Measurements from ENCODE around the gene CCR6. TPM values are rescaled to one million over a fixed set of nuclear protein-coding genes. Genes with fewer than 3 reads are reported as not detected.
"Not testable (repeated sequence)": the region's sequence is repeated elsewhere in the genome, so short reads cannot be mapped to it uniquely, and the experiment has no call there.

Gene CCR6
- total RNA-seq, 6 experiments from 2014 or later: not detected

- Mint-ChIP-seq H3K9me3 (peaks cover 5% of the 10 kb centered on the region; the same call in 1 of the 2 replicates), H3K36me3 (ENCODE audit: low read depth) (no peaks in the 10 kb centered on the region), H3K4me3 (no peak overlapping the region), H3K4me1 (ENCODE audit: low read depth) (no peaks in the 10 kb centered on the region), H3K27ac (no peak overlapping the region), H3K27me3 (ENCODE audit: insufficient read depth) (peaks cover 2% of the 10 kb centered on the region; the same call in 1 of the 2 replicates)
- no peak for DNase-seq
- TF ChIP-seq CTCF (IDR thresholded peaks at IDR 0.05): no peak
Observed at GRCh38 chr6:167079853-167080297, 43.0 kb upstream of the CCR6 start.

GRCh38 chr6:167087857-167088354, 35.0 kb upstream of the CCR6 start:
- H3K36me3 Mint-ChIP-seq (ENCODE audit: low read depth): no peaks in the 10 kb centered on the region
- no peak overlapping the region for H3K4me3 Mint-ChIP-seq
- TF ChIP-seq CTCF (IDR thresholded peaks at IDR 0.05): no peak
- no peak overlapping the region for H3K27ac Mint-ChIP-seq
- no peaks in the 10 kb centered on the region for H3K27me3 Mint-ChIP-seq (ENCODE audit: insufficient read depth)
- no peaks in the 10 kb centered on the region for H3K4me1 Mint-ChIP-seq (ENCODE audit: low read depth)
- no peak for DNase-seq
- H3K9me3 Mint-ChIP-seq: peaks cover 47% of the 10 kb centered on the region

GRCh38 chr6:167088741-167089140, 34.2 kb upstream of the CCR6 start:
- not testable (repeated sequence) for H3K4me1 Mint-ChIP-seq (ENCODE audit: low read depth); H3K27me3 Mint-ChIP-seq (ENCODE audit: insufficient read depth); H3K36me3 Mint-ChIP-seq (ENCODE audit: low read depth); DNase-seq; H3K27ac Mint-ChIP-seq; H3K4me3 Mint-ChIP-seq
- peaks cover 47% of the 10 kb centered on the region for H3K9me3 Mint-ChIP-seq

- Mint-ChIP-seq H3K27ac (no peak overlapping the region), H3K4me1 (ENCODE audit: low read depth) (no peaks in the 10 kb centered on the region), H3K4me3 (no peak overlapping the region), H3K36me3 (ENCODE audit: low read depth) (no peaks in the 10 kb centered on the region), H3K27me3 (ENCODE audit: insufficient read depth) (no peaks in the 10 kb centered on the region), H3K9me3 (peaks cover 51% of the 10 kb centered on the region)
- no peak for DNase-seq
- TF ChIP-seq CTCF (IDR thresholded peaks at IDR 0.05): no peak
Observed at GRCh38 chr6:167089243-167090142, 33.4 kb upstream of the CCR6 start.

GRCh38 chr6:167090171-167090570, 32.7 kb upstream of the CCR6 start:
- Mint-ChIP-seq H3K27me3 (ENCODE audit: insufficient read depth) (no peaks in the 10 kb centered on the region), H3K4me1 (ENCODE audit: low read depth) (no peaks in the 10 kb centered on the region), H3K36me3 (ENCODE audit: low read depth) (no peaks in the 10 kb centered on the region), H3K27ac (no peak overlapping the region), H3K4me3 (no peak overlapping the region), H3K9me3 (peaks cover 57% of the 10 kb centered on the region)
- no peak for TF ChIP-seq CTCF (IDR thresholded peaks at IDR 0.05)
- DNase-seq: no peak

Data from HFFc6 (cell line).